Superior temporal gyrus (tissue), 1 donor: ENCODE data around the gene CLEC17A.
"Not testable (repeated sequence)": the region's sequence is repeated elsewhere in the genome, so short reads cannot be mapped to it uniquely, and the experiment has no call there.

Source experiments
- DNase-seq: peaks from one replicate; pipeline ENCODE4 v3.0.0-alpha.2; 2016; ENCODE audit errors: extremely low spot score

CLEC17A gene

GRCh38 chr19:14582894-14583340 lies at the start of gene CLEC17A:
Gene CLEC17A (plus strand): TSS chr19:14583084. CDS start chr19:14583161, 77 bp downstream.
- DNase-seq, result no peak

- no peak for DNase-seq
These were observed 49.4 kb upstream of the CLEC17A start for GRCh38 chr19:14533450-14533849.

- DNase-seq, result no peak
These were observed 45.8 kb upstream of the CLEC17A start for GRCh38 chr19:14536926-14537692.

GRCh38 chr19:14540741-14541525 lies 42.0 kb upstream of the CLEC17A start:
- DNase-seq, result no peak

- not testable (repeated sequence) for DNase-seq
These were observed 40.9 kb upstream of the CLEC17A start for GRCh38 chr19:14541979-14542378.

GRCh38 chr19:14542711-14543328 lies 40.1 kb upstream of the CLEC17A start:
- DNase-seq, result no peak

GRCh38 chr19:14544047-14544446 lies 38.8 kb upstream of the CLEC17A start:
- DNase-seq, result no peak

GRCh38 chr19:14544977-14545715 lies 37.7 kb upstream of the CLEC17A start:
- peak; percentile 94 for DNase-seq

- no peak for DNase-seq
These were observed 37.2 kb upstream of the CLEC17A start for GRCh38 chr19:14545716-14546082.

GRCh38 chr19:14550201-14550754 lies 32.6 kb upstream of the CLEC17A start:
- DNase-seq, result no peak

GRCh38 chr19:14551134-14552005 lies 31.5 kb upstream of the CLEC17A start:
- peak; percentile 55 for DNase-seq

GRCh38 chr19:14552006-14552360 lies 30.9 kb upstream of the CLEC17A start:
- not testable (repeated sequence) for DNase-seq

GRCh38 chr19:14553042-14553938 lies 29.6 kb upstream of the CLEC17A start:
- DNase-seq, result no peak

GRCh38 chr19:14553939-14554243 lies 29.0 kb upstream of the CLEC17A start:
- no peak for DNase-seq

- no peak for DNase-seq
These were observed 28.5 kb upstream of the CLEC17A start for GRCh38 chr19:14554382-14554812.

GRCh38 chr19:14555918-14556661 lies 26.8 kb upstream of the CLEC17A start:
- no peak for DNase-seq

- peak; percentile 88 for DNase-seq
These were observed 26.2 kb upstream of the CLEC17A start for GRCh38 chr19:14556662-14557188.

- no peak for DNase-seq
These were observed 24.4 kb upstream of the CLEC17A start for GRCh38 chr19:14558370-14559066.
